Upper lobe of right lung (tissue), 1 donor: Measurements from ENCODE around the gene WNT10A. TPM values are rescaled to one million over a fixed set of nuclear protein-coding genes. Genes with fewer than 3 reads are reported as not detected.

Experiments used
- ATAC-seq: fragments of 200-7000 bp; cut with Tn5 transposase; one replicate; pipeline ENCODE4 v1.9.1; 2020; ENCODE audit warnings: mild to moderate bottlenecking, moderate library complexity
- DNase-seq: peaks from one replicate; pipeline ENCODE4 v3.0.0-alpha.2; 2020
- H3K27ac ChIP-seq: fragments of 200-600 bp; one replicate; pipeline ENCODE4 v1.8.0; 2022
- H3K27me3 ChIP-seq: fragments of 200-600 bp; one replicate; pipeline ENCODE4 v1.8.0; 2022; ENCODE audit warnings: mild to moderate bottlenecking
- H3K36me3 ChIP-seq: fragments of 200-600 bp; one replicate; pipeline ENCODE4 v1.8.0; 2022
- H3K4me1 ChIP-seq: fragments of 200-600 bp; one replicate; pipeline ENCODE4 v1.8.0; 2022
- H3K4me3 ChIP-seq: fragments of 200-600 bp; one replicate; pipeline ENCODE4 v1.8.0; 2022; ENCODE audit warnings: mild to moderate bottlenecking
- H3K9me3 ChIP-seq: fragments of 200-600 bp; one replicate; pipeline ENCODE4 v1.8.0; 2022
- intact Hi-C: fragments of 100-400 bp; cut with DNase I; formaldehyde crosslinking; loops from one replicate; pipeline ENCODE4 v1.11.0; 2022
- total RNA-seq: library from RNA; stranded (reverse); fragmentation: NEBNext Ultra II Directional; extraction: Animal tissue kit (Norgen Biotek cat#: 25700); gene quantifications from one replicate; pipeline ENCODE4 v1.2.1, GENCODE V29; 2021
- TF ChIP-seq, protein P1 (sequence below): fragments of 200-600 bp; IDR thresholded peaks from one replicate; pipeline ENCODE4 v1.8.0; 2022; ENCODE audit warnings: antibody characterized with exemption
- donor health status: DM: no; HTN: yes; CAD: no; lungs with severe emphysema.

The WNT10A gene
- total RNA-seq, 1 donor from 2014 or later = 0.90 TPM

DNA sequence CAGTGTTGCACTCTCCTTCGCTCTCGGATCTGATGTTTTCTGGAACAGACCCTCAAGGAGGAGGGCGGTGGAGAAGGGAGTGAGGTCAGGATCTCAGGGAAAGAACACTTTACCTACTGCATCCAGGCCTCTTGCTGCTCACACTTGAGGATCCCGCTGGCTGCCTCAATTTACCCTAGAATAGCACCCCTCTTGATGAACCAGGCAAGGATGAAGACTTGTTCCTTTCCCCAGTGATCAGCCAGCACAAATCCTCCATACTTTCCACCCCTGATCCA lies 14.2 kb downstream of the WNT10A start:
- no peak for ATAC-seq
- Histone ChIP-seq H3K9me3 (no peaks in the 10 kb centered on the region), H3K4me1 (peaks cover 18% of the 10 kb centered on the region), H3K27ac (no peak overlapping the region), H3K27me3 (peaks cover 72% of the 10 kb centered on the region), H3K36me3 (no peaks in the 10 kb centered on the region), H3K4me3 (no peak overlapping the region)
- intact Hi-C loops = no loop called here
- no peak for DNase-seq
- TF ChIP-seq, protein P1, sequence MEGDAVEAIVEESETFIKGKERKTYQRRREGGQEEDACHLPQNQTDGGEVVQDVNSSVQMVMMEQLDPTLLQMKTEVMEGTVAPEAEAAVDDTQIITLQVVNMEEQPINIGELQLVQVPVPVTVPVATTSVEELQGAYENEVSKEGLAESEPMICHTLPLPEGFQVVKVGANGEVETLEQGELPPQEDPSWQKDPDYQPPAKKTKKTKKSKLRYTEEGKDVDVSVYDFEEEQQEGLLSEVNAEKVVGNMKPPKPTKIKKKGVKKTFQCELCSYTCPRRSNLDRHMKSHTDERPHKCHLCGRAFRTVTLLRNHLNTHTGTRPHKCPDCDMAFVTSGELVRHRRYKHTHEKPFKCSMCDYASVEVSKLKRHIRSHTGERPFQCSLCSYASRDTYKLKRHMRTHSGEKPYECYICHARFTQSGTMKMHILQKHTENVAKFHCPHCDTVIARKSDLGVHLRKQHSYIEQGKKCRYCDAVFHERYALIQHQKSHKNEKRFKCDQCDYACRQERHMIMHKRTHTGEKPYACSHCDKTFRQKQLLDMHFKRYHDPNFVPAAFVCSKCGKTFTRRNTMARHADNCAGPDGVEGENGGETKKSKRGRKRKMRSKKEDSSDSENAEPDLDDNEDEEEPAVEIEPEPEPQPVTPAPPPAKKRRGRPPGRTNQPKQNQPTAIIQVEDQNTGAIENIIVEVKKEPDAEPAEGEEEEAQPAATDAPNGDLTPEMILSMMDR = no peak

DNA sequence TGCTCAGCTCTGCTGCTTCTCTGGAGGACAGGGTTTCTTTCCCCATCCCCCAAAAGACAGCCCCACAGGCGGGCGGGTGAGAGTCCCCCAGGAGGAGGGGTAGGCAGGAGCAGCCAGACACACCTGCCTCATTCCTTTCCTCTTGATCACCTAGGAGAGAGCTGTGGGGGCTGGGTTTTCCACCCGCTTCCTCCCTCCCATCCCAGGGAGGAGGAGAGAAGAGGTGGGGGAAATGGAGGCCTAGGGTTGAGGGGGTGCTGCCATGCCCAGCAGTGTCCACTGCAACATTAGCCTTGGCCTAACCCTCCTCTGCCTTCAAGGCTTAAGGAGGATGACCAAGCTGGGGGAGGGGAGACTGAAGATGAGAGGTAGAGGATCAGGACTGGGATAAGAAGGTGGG lies 14.7 kb downstream of the WNT10A start:
- TF ChIP-seq, protein P1 = no peak
- ATAC-seq = no peak
- intact Hi-C loops = no loop called here
- H3K9me3 ChIP-seq = no peaks in the 10 kb centered on the region
- no peak overlapping the region for H3K4me3 ChIP-seq
- H3K27me3 ChIP-seq = peaks cover 74% of the 10 kb centered on the region
- no peak overlapping the region for H3K27ac ChIP-seq
- no peaks in the 10 kb centered on the region for H3K36me3 ChIP-seq
- DNase-seq = no peak
- H3K4me1 ChIP-seq = peaks cover 18% of the 10 kb centered on the region

DNA sequence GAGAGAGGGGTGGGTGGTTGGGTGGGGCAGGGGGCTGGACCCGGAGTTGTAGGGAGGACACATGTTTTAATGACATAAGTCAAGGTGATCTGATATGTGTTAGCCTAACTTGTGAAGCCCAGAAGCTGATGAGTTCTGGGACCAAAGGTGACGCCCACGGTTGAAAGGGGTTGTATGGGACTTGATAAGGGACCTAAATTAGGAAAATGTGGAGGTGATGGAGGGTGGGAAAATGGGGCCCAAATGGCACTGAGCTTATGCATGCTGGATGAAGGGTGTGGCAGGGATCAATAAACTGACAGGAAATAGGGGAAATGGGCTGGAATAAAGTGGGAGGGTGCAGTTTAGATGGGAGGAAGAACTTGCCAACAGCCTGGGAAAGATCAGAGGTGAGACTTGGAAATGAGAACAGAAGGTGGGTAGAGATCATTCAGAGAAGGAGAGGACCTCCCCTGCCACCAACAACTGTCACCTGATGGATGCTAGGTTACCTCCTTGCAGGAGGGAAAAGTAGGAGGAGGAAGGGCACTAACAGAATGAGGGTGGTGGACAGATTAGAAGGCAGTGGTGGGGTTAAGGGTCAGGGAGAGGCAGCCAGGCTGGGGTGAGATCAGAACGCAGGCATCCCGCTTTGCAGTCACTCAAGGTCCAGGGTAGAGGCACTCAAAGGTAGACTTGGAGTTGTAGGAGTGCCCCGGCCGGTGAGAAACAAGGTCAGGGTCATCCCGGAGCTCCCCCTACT lies 15.3 kb downstream of the WNT10A start:
- no peak overlapping the region for H3K27ac ChIP-seq
- intact Hi-C loops = no loop called here
- H3K36me3 ChIP-seq = no peaks in the 10 kb centered on the region
- no peak for ATAC-seq
- H3K27me3 ChIP-seq = peaks cover 80% of the 10 kb centered on the region
- H3K9me3 ChIP-seq = no peaks in the 10 kb centered on the region
- no peak for DNase-seq
- TF ChIP-seq, protein P1 = no peak
- H3K4me3 ChIP-seq = no peak overlapping the region
- H3K4me1 ChIP-seq = peaks cover 18% of the 10 kb centered on the region

DNA sequence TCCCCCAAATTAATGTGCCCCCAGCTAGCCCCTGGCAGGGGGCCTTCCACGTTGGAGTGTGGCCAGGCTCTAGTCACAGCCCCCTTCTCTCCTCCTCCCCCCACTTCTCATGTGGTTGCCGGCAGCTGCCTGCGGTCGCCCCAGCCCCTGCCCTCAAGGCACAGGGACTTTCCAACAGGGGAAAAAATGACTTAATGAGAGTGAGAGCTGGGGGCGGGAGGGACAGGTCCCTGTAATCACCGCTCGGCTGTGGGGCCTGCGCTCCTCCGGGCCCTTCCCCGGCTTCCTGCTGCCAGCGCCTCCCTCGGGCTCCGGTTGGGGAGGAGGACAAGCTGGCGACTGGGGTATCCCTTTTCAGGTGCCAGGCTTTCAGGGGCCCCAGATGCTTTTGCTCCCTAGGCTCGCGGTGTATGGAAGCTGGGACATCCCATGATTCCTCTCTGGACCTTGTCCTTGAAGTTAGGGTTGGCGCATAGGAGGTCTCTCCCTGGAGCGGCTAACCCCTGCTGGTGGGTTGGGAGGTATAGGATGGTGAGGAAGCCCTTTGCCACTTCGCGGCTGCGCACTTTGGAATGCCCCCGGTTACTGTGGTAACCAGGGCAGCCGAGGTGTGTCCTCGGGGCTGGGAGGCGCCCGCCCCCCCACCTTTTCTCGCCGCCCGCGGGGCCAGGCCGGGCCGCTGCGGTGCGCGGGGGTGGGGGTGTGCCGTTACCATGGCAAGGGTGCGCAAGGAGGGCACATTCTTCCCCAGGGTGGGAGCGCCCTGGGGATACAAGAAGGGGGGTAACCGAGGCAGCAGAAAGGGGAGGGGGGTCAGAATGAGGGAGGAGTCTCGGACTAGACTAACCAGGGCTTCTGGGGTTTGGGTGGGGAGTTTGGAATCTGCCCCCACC lies 16.1 kb downstream of the WNT10A start:
- Histone ChIP-seq H3K4me3 (no peak overlapping the region), H3K27me3 (peaks cover 87% of the 10 kb centered on the region), H3K27ac (no peak overlapping the region), H3K36me3 (no peaks in the 10 kb centered on the region), H3K9me3 (no peaks in the 10 kb centered on the region), H3K4me1 (peaks cover 18% of the 10 kb centered on the region)
- ATAC-seq = no peak
- intact Hi-C loops = no loop called here
- TF ChIP-seq, protein P1 = no peak
- DNase-seq = no peak

DNA sequence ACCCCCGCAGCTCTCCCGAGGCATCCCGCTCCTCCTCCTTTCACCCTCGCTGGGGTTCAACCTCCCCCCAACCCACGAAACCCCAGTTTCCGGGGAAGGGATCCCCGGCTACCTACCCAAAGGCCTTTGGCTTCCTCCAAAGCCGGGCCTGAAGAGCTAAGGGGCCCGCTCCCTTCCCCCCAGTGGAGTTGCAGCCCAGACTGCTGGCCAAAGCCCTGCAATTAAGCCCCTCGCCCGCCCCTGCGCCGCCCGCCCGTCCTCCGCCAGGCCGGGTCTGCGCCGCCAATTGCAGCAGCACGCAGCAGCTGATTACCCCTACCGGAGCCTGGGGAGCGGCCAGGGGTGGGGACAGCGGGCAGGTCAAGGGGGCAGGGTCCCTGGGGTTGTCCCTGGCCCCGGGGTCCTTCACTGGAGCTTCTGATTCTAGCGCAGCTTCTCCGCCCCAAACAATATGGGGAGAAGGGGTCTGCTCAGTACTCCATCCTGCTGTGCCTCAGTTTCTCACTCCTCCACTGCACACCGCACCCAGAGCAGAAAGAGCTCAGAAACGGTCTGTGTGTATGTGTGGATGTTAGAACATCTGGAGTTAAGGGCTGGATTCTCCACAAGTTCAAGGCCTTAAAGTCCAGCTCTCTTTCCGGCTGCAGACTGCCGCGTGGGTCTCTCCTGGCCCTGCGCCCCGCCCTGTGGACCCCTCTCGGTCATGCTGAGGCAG lies 16.9 kb downstream of the WNT10A start:
- ATAC-seq = no peak
- H3K27me3 ChIP-seq = peaks cover 85% of the 10 kb centered on the region
- no peak overlapping the region for H3K4me3 ChIP-seq
- no peak overlapping the region for H3K27ac ChIP-seq
- TF ChIP-seq, protein P1 = no peak
- no peak for DNase-seq
- H3K4me1 ChIP-seq = peaks cover 18% of the 10 kb centered on the region
- H3K9me3 ChIP-seq = no peaks in the 10 kb centered on the region
- H3K36me3 ChIP-seq = no peaks in the 10 kb centered on the region
- intact Hi-C loops = no loop called here
